Measurements from ENCODE around the gene STAC3.

The STAC3 gene

DNA sequence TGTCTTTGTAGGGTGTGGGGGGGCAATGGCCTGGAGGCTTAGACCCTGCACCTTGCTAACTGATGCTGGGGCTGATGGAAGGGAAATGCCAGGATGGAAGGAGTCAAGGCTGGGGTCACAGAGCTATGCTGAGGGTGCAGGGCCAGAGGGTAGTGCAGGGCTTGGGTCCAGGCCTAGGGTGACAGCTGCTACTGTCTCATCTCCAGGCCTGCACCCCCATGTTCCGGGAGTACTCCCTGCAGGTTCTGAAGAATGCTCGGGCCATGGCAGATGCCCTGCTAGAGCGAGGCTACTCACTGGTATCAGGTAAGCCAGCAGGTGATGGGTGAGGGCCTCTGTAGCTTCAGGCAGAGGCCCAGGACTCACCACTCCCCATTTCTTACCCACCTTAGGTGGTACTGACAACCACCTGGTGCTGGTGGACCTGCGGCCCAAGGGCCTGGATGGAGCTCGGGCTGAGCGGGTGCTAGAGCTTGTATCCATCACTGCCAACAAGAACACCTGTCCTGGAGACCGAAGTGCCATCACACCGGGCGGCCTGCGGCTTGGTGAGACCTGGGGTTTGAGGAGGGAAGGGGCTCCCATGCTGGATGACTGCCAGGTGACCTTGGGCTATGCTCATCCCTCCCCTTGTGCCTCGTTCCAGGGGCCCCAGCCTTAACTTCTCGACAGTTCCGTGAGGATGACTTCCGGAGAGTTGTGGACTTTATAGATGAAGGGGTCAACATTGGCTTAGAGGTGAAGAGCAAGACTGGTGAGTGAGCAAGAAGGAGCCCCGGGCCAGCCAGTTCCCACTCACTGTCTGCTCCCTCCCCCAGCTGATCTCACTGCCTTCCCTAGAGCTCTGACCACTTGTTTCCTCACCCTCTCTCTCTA lies 17.4 kb downstream of the STAC3 start:
- DNase-seq (ENCODE audit: extremely low read depth, low read depth): no peak

DNA sequence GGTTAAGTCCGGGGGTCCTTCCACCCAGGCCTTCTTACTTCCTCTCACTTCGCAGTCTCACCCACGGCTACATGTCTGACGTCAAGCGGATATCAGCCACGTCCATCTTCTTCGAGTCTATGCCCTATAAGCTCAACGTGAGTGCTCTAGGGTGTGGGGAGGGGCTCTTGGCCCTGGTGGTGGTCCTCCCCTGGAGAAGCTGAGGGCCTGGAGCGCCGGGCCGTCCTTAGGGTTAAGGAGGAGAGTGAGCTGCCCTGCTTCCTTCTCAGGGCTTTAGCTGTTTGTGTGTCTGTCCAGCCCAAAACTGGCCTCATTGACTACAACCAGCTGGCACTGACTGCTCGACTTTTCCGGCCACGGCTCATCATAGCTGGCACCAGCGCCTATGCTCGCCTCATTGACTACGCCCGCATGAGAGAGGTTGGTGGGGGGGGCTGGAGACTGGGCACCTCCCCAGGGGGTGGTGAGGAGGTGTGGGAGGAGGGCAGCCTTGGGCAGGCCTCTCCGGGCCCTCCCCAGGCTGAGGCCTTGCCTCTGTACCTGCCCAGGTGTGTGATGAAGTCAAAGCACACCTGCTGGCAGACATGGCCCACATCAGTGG lies 18.7 kb downstream of the STAC3 start:
- TF ChIP-seq, protein P1, sequence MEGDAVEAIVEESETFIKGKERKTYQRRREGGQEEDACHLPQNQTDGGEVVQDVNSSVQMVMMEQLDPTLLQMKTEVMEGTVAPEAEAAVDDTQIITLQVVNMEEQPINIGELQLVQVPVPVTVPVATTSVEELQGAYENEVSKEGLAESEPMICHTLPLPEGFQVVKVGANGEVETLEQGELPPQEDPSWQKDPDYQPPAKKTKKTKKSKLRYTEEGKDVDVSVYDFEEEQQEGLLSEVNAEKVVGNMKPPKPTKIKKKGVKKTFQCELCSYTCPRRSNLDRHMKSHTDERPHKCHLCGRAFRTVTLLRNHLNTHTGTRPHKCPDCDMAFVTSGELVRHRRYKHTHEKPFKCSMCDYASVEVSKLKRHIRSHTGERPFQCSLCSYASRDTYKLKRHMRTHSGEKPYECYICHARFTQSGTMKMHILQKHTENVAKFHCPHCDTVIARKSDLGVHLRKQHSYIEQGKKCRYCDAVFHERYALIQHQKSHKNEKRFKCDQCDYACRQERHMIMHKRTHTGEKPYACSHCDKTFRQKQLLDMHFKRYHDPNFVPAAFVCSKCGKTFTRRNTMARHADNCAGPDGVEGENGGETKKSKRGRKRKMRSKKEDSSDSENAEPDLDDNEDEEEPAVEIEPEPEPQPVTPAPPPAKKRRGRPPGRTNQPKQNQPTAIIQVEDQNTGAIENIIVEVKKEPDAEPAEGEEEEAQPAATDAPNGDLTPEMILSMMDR (IDR thresholded peaks at IDR 0.05; ENCODE audit: low read depth, low read length): no peak
- DNase-seq (ENCODE audit: extremely low read depth, low read depth): no peak

More for the DNA sequence above, 17.4 kb downstream of the STAC3 start:
- TF ChIP-seq, protein P1 (IDR thresholded peaks at IDR 0.05; ENCODE audit: low read depth, low read length): no peak

DNA sequence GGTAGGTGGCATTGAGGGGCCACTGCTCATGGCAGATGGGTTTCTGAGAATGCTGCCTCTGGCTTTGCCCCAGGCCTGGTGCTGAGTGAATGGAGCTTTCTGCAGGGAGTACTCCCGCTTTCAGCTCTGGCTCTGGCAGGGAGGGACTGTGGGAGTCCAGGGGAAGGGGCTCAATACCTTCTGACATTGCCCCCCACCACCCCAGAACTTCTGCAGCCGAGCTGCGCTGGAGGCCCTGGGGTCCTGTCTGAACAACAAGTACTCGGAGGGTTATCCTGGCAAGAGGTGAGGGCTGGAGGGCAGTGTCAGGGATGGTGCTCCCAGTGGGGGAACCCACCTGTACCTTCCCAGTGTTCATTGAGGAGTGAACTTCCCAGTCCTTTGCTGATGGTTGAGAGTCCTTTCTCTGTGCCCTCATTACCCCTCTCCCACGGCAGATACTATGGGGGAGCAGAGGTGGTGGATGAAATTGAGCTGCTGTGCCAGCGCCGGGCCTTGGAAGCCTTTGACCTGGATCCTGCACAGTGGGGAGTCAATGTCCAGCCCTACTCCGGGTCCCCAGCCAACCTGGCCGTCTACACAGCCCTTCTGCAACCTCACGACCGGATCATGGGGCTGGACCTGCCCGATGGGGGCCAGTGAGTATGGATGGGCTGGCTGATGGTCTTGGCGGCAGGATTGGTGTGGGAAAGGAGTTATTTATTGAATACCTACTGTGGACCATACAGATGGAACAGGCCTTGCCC lies 19.5 kb downstream of the STAC3 start:
- DNase-seq (ENCODE audit: extremely low read depth, low read depth): no peak
- TF ChIP-seq, protein P1 (IDR thresholded peaks at IDR 0.05; ENCODE audit: low read depth, low read length): no peak

DNA sequence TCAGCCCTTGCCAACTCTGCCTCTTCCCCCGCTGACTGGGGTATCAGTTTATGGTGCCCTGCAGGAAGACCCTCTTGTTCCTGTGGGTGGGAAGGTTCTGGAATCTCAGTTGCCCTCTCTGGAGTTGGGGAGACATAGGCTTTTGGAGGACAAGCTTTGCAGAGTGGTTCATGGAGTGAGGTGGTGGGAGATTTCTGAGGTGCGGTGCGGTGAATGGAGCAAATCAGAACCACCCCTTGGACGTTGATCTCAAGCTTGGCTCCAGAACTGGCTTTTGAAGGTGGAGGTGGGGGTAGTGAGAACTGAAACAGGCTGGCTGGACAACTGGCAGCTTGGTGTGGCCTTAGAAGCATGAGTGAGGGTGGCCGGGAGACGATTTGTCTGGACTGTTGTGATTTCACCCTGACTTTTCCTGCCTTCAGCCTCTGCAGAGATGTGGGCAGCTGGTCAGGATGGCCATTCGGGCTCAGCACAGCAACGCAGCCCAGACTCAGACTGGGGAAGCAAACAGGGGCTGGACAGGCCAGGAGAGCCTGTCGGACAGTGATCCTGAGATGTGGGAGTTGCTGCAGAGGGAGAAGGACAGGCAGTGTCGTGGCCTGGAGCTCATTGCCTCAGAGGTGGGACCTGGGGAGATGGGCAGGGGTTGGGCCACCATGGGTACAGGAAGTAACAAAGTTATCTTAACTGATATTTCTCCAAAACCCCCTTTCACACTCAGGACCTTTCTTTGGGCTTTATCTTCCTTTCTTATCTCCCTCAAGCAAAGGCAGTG lies 20.4 kb downstream of the STAC3 start:
- TF ChIP-seq, protein P1 (IDR thresholded peaks at IDR 0.05; ENCODE audit: low read depth, low read length): no peak
- no peak for DNase-seq (ENCODE audit: extremely low read depth, low read depth)

DNA sequence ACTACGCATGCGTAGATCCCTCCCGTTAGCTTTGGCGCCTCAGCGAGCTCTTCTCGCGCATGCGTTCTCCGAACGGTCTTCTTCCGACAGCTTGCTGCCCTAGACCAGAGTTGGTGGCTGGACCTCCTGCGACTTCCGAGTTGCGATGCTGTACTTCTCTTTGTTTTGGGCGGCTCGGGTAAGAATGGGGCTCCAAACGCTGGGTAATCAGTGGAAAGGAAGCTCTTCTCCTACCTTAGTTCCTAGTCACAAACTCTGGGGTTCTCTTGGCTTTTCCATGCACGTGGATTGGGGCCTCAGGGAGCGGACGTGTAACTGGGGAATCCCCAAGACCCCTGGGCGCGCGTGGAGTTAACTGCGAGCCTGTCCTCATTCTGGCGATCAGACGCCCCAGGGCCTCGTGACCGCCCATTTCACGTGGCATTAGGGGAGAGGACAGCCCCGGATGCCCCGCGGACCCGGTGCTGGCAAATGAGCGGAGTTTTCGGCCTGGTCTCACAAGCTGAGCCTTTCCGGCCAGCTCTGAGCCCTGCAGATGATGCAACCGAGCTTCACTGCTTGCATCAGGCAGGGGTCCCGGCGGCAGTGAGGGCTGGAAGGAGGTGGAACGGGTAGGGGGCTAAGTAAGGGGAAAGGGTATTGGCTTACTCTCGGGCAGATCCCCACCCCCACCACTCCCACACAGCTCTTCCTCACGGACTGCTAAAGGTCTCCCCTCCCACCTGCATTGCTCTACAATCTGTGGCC lies 21.2 kb downstream of the STAC3 start, which contains the start of gene SHMT2:
Gene SHMT2, plus strand, starts transcription at position 78 of the 747 bp plus-strand sequence. Its CDS starts 68 bp downstream, at position 146.
- peak; percentile 93 for DNase-seq (ENCODE audit: extremely low read depth, low read depth)
- TF ChIP-seq, protein P1 (IDR thresholded peaks at IDR 0.05; ENCODE audit: low read depth, low read length): no peak

DNA sequence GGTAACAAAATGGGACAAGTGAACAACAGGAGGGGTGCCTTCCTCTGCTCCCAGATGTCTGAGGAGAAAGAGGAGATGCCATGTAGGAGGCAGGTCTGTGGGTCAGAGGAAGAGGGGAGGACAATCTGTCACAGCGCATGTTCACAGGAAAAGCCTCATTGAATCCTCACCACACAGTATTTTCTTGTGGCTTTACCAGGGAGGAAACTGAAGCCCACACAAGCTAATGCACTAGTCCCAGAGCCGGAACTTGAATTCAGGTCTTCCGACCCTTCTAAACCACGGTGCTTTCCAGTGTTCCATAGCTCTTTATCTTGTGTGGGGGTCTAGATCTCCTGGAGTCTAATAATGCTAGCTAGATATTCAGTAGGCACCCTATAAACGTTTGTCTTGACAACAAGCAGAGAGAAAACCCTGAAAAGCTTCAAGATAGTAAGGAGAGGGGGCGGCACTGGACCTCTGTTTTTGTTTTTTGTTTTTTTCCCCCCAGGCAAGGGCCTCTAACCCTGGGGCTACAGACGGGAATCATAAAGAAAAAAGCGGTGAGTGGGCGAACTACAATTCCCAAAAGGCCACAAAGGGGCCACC lies 21.8 kb downstream of the STAC3 start:
- TF ChIP-seq, protein P1 (IDR thresholded peaks at IDR 0.05; ENCODE audit: low read depth, low read length): no peak
- DNase-seq (ENCODE audit: extremely low read depth, low read depth): no peak
